HG02623 (cell line): ENCODE results near the gene NPFFR1.
"Not testable (repeated sequence)": the region's sequence is repeated elsewhere in the genome, so short reads cannot be mapped to it uniquely, and the experiment has no call there.

Experiments
- ATAC-seq: cut with Tn5 transposase; IDR thresholded peaks from one replicate; pipeline ENCODE4 v1.9.1; 2021; ENCODE audit warnings: moderate library complexity; ENCODE audit not compliant: unreplicated experiment

The NPFFR1 gene

DNA sequence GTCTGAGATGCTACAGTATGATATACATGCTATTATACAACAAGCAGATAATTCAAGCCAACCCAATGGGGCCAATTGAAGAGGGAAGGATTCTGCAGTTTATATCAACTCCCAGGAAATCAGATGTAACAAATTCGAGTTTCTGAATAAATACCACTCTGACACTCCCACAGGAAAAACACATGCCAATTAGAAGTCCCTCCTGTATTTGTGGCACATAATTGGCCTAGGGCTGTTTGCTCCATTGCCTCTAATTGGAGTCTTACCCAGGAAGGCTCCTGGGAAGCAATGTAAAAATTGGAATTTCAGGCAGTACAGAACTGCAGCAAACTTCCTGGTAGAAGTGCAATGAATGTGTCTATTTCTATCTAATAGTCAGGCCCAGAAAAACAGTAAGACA, 55.3 kb downstream of the NPFFR1 start:
- ATAC-seq, result no peak

DNA sequence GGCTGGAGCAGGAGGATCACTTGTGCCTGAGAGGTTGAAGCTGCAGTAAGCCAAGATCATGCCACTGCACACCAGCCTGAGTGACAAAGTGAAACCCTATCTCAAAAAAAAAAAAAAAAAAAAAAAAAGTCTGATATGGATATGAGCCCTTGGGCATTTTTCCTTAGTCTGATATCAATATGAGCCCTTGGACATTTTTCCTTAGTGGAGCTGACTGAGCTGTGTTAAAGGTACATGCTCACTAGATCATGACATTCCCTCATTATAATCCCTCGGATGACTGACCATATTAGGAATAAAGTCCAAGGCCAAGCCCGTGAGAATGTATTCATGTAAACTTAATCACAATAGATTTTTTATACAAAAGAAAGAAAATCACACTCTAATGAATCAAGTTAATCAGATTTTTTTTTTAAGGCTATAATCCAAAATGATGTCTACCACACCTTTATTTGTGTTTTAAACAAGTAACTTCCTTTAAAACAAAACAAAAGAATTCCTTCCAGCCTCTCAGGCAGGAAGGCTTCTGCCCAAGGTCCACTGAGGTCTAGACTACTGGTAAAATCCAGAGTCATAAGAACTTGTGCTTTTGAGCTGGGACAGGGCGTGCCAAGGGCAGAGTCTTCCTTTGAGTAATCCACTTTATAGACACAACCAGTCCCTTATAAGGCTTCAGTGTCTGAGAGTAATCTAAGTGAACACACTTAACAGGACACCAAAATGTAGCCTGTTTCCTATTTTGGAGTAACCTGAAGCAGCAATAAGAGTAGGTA, 56.1 kb downstream of the NPFFR1 start:
- ATAC-seq, result no peak

DNA sequence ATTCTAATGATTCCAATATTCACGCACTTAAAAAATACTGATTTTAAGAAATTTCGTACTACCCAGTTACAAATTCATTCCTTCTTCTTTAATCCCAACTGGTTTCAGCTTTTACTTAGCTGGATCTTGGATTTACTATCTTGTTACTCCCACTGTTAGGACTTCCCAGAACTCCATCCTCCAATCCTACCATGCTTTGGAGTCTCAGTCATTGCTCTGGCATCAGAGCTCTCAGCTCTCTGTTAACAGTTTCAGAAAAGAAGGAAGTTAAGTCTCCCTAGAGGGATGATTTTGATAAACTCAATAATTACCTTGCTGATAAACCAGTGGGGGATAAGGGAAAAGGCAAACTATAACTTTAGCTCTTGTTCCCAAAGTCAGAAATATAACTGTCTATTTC, 60.1 kb downstream of the NPFFR1 start:
- ATAC-seq, result no peak

DNA sequence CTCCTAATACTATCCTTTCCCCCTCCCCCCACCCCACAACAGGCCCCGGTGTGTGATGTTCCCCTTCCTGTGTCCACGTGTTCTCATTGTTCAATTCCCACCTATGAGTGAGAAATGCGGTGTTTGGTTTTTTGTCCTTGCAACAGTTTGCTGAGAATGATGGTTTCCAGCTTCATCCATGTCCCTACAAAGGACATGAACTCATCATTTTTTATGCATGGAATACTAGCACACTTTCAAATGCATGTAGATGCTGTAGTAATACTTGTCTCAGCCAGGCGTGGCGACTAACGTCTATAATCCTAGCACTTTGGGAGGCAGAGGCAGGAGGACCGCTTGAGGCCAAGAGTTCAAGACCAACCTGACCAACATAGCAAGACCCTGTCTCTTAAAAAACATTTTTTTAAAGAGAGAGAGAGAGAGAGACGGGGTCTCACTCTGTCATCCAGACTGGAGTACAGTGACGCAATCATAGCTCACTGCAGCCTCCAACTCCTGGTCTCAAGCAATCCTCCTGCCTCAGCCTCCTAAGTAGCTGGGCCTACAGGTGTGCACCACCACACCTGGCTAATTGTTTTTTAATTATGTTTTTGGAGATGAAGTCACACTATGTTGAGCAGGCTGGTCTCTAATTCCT, 60.9 kb downstream of the NPFFR1 start:
- not testable (repeated sequence) for ATAC-seq

DNA sequence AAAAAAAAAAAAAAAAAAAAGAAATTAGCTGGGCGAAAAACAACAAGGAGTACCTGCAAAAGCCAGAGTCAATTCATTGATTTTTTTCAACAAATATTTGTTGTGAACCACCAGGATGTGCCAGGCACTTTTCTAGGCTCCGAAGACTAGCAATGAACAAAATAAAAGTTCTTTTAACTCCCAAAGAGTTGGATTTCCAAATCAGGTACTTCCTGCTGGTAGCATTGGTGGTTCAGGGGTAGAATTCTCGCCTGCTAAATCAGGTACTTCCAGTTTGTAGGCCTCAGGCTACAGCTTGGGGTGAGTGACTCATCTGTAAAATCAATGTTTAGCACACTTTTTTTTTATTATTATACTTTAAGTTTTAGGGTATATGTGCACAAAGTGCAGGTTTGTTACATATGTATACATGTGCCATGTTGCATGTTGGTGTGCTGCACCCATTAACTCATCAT, 61.4 kb downstream of the NPFFR1 start:
- ATAC-seq, result no peak

DNA sequence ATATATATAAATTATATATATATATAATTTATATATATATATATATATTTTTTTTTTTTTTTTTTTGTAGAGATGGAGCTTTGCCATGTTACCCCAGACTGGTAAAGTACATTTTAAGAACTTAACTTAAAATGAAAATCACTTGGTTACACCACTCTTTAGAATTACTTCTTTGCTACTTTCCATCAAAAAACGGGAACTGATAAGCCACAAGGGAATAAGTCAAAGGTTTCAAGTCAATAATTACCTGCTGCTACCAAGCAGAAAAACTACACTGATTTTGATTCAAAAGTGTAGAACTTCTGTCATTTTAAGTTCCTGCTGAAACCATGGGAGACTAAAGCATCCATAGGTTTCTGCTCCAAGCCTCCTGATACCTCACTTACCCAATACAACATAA, 62.8 kb downstream of the NPFFR1 start:
- no peak for ATAC-seq

DNA sequence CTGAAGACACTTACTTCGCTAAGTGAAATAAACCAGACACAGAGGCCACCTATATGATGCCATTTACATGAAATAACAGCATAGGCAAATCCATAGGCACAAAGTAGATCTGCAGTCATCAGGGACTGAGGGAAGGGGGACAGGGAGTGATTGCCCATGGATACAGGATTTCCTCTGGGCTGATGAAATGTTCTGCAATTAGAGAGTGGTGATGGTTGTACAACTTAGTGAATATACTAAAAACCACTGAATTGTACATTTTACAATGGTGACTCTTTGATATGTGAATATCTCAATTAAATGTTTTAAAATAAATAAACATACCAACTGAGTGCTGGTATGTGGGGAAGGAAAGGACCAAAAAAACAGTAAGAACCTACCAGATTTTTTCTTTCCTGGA, 70.9 kb downstream of the NPFFR1 start:
- no peak for ATAC-seq

DNA sequence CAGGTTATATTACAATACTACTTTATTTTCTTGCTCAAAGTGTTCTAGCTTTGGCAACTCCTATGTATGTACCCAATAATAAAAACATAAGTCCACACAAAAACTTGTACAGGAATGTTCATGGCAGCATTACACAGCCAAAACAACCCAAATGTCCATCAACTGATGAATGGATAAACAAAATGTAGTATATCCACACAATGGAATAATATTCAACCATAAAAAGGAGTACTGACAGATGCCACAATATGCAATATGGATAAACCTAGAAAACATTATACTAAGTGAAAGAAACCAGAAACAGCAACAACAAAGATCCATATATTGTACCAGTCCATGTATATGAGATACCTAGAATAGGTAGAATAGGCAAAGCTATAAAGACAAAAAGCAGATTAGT, 71.5 kb downstream of the NPFFR1 start:
- ATAC-seq, result no peak

DNA sequence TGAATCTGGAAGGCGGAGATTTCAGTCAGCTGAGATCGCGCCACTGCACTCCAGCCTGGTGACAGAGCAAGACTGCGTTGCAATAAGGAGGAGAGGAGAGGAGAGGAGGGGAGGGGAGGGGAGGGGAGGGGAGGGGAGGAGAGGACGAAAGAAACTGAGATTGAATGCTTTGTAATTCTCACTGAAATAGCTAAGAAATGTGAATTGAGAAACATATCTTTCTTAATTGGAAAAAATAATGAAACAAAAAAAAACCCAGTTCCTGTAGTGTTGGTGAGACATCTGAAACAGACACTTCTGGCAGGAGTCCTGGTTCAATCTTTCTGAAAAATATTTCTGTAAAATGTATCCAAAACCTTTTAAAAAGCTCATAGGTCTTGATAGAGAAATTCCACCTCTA, 77.0 kb downstream of the NPFFR1 start:
- ATAC-seq, result no peak

DNA sequence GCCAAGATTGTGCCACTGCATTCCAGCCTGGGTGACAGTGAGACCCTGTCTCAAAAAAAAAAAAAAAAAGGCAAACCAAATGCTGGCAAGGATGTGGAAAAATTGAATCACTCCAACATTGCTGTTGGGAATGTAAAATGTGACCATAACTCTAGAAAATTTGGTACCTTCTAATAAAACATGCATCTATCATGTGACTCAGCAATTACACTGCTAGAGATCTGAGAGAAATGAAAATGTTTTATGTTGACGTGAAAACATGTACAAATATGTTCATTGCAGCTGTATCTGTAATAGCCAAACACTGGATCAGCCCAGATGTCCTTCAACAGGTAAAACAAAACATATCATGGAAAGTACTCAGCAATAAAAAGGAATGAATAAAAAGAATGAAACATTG, 82.7 kb downstream of the NPFFR1 start:
- no peak for ATAC-seq

DNA sequence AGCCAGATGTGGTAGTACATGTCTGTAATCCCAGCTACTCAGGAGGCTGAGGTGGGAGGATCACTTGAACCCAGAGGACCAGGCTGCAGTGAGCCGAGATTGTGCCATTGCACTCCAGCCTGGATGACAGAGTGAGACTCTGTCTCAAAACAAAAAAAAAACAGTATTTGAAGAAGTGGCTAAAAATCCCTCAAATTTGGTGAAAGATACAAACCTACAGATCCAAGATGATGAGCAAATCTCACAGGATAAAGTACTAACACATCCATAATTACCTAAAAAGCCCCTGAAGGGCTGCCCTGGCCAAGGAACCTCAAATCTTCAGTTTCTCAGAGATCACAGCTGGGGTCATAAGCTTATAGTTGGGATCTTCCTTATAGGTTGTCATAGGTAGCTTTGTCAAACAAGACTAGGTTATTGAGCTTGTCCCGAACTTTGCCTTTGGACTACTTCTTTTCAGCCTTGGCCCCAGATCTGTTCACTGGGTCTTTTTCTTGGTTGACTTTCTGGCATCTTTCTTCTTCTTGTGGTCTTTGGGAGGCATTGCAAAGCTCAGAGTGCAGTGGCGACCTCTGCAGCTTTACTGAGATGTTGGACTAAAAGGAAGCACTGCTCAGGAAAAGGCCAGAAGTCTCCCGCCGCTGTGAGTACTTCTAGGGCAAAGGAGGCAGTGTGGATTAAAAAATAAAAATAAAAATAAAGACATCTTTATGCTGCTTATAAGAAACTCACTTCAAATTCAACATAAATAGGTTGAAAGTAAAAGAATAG, 84.9 kb downstream of the NPFFR1 start:
- no peak for ATAC-seq
